ENCODE results near the gene NTRK3.

DNA sequence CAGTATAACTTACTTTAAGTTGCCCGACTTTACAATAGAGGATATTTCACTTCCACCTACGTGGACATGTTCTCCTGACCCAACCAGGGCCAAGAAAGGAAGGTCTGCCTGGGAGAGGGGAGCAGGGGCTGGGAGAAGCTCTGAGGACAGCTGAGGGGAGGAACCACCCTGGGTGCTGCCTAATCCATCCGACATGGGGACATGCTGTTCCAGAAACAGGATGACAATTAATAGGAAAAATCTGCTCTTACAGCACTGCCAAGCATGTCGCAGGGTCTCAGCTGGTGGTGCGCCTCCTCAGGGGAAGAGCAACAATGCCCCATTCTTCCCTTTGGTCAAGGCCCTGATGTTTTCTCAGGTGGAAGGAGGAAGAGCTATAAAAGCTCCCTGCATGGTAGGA lies 132.3 kb downstream of the NTRK3 start:
- no peak for TF ChIP-seq POLR2A (IDR thresholded peaks at IDR 0.05)
- TF ChIP-seq, protein P1, sequence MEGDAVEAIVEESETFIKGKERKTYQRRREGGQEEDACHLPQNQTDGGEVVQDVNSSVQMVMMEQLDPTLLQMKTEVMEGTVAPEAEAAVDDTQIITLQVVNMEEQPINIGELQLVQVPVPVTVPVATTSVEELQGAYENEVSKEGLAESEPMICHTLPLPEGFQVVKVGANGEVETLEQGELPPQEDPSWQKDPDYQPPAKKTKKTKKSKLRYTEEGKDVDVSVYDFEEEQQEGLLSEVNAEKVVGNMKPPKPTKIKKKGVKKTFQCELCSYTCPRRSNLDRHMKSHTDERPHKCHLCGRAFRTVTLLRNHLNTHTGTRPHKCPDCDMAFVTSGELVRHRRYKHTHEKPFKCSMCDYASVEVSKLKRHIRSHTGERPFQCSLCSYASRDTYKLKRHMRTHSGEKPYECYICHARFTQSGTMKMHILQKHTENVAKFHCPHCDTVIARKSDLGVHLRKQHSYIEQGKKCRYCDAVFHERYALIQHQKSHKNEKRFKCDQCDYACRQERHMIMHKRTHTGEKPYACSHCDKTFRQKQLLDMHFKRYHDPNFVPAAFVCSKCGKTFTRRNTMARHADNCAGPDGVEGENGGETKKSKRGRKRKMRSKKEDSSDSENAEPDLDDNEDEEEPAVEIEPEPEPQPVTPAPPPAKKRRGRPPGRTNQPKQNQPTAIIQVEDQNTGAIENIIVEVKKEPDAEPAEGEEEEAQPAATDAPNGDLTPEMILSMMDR (IDR thresholded peaks at IDR 0.05), result no peak
